Measurements from ENCODE around the gene PDCL2. TPM values are rescaled to one million over a fixed set of nuclear protein-coding genes. Genes with fewer than 3 reads are reported as not detected.

The PDCL2 gene
- total and polyA plus RNA-seq, 10 of the 15 experiments (the other 5 are each of a cell fraction or from before 2014, with no cell fraction given), result not detected

DNA sequence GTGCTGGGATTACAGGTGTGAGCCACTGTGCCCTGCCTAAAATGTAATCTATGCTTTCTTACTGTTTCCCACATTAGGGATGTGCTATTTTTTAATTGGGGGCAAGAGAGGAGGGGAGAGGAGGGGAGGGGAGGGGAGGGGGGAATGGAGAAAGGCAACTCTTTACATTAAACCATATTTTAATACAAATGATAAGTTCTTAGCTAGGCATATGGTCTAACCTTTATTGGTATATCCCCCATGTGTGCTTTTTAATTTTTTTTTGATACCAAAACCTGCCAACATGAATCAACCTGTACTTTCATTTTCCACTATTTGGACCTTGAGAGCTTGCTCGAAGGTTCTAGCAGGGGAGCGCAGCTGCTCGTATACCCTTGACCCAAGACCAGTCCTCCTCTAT lies 51.8 kb downstream of the PDCL2 start (continued):
- TF ChIP-seq, protein P1, sequence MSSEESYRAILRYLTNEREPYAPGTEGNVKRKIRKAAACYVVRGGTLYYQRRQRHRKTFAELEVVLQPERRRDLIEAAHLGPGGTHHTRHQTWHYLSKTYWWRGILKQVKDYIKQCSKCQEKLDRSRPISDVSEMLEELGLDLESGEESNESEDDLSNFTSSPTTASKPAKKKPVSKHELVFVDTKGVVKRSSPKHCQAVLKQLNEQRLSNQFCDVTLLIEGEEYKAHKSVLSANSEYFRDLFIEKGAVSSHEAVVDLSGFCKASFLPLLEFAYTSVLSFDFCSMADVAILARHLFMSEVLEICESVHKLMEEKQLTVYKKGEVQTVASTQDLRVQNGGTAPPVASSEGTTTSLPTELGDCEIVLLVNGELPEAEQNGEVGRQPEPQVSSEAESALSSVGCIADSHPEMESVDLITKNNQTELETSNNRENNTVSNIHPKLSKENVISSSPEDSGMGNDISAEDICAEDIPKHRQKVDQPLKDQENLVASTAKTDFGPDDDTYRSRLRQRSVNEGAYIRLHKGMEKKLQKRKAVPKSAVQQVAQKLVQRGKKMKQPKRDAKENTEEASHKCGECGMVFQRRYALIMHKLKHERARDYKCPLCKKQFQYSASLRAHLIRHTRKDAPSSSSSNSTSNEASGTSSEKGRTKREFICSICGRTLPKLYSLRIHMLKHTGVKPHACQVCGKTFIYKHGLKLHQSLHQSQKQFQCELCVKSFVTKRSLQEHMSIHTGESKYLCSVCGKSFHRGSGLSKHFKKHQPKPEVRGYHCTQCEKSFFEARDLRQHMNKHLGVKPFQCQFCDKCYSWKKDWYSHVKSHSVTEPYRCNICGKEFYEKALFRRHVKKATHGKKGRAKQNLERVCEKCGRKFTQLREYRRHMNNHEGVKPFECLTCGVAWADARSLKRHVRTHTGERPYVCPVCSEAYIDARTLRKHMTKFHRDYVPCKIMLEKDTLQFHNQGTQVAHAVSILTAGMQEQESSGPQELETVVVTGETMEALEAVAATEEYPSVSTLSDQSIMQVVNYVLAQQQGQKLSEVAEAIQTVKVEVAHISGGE (CRISPR knock-in tag; IDR thresholded peaks at IDR 0.05), result no peak

DNA sequence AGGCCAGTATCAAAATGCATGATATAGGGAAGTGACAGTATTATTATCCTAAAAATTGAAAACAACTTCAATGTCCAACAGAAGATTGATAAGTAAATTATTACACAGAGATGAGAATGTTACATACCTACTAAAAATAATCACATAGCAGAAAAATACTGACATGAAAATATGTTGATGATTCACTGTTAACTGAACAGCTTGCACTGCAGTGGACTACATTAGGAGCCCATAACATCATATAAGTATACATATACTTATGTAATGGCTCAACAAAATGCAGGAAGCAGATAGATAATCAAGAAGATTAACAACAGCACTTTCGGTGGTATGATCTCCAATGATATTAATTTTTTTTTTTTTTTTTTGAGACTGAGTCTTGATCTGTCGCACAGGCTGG lies 52.4 kb downstream of the PDCL2 start:
- ChIA-PET CTCF (interaction anchor here (0.5 to 1.4 kb wide), 3 partner anchors 15 to 48 kb away, joined by 3 to 4 read pairs (median 3); no protein-coding TSS in a partner anchor), SMC1A (ENCODE audit: uncharacterized antibody, unreplicated experiment) (interaction anchor here (0.7 kb wide), 1 partner anchor 264 kb away, joined by 4 read pairs; no protein-coding TSS in a partner anchor), RAD21 (ENCODE audit: unreplicated experiment) (no interaction called here), POLR2A (no interaction called here)
- H3K27me3 ChIP-seq (replicated peaks in 1 of 2; ENCODE audit: control insufficient read depth in 2 of 2, insufficient read depth in 2 of 2, low read length in 1 of 2), result no peaks in the 10 kb centered on the region
- no peaks in the 10 kb centered on the region for H3K36me3 ChIP-seq (ENCODE audit: control insufficient read depth in 2 of 2, insufficient read depth in 2 of 2, low read length in 1 of 2)
- TF ChIP-seq, protein P2, sequence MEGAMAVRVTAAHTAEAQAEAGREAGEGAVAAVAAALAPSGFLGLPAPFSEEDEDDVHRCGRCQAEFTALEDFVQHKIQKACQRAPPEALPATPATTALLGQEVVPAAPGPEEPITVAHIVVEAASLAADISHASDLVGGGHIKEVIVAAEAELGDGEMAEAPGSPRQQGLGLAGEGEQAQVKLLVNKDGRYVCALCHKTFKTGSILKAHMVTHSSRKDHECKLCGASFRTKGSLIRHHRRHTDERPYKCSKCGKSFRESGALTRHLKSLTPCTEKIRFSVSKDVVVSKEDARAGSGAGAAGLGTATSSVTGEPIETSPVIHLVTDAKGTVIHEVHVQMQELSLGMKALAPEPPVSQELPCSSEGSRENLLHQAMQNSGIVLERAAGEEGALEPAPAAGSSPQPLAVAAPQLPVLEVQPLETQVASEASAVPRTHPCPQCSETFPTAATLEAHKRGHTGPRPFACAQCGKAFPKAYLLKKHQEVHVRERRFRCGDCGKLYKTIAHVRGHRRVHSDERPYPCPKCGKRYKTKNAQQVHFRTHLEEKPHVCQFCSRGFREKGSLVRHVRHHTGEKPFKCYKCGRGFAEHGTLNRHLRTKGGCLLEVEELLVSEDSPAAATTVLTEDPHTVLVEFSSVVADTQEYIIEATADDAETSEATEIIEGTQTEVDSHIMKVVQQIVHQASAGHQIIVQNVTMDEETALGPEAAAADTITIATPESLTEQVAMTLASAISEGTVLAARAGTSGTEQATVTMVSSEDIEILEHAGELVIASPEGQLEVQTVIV (IDR thresholded peaks at IDR 0.05; ENCODE audit: borderline replicate concordance, partially characterized antibody), result no peak
- TF ChIP-seq CBFB (IDR thresholded peaks at IDR 0.05; ENCODE audit: low read depth) (no peak), KAT2A (conservative IDR thresholded peaks at IDR 0.05; ENCODE audit: control insufficient read depth, low read depth, low read length) (no peak), ZNF24 (IDR thresholded peaks at IDR 0.05) (no peak), YY1 (IDR thresholded peaks at IDR 0.05; ENCODE audit: low read depth, low read length) (no peak), SIN3A (IDR thresholded peaks at IDR 0.05; ENCODE audit: low read depth, low read length) (no peak), SREBF2 (IDR thresholded peaks at IDR 0.05; ENCODE audit: low read length) (no peak), NFYB (IDR thresholded peaks at IDR 0.05; ENCODE audit: insufficient read depth, low read depth, low read length) (no peak), FOXK2 (IDR thresholded peaks at IDR 0.05) (no peak)
- no peak overlapping the region for H3K4me3 ChIP-seq
- ATAC-seq (no peak), DNase-seq (ENCODE audit: low read depth, low spot score) (no peak), FAIRE-seq (no peak)
- H3K4me2 ChIP-seq (ENCODE audit: control insufficient read depth, insufficient read depth), result no peak overlapping the region
- no peaks in the 10 kb centered on the region; the same call in 2 of the 3 replicates for H3K9me3 ChIP-seq (replicated peaks; ENCODE audit: control insufficient read depth, insufficient read depth, low read length)
- no peaks in the 10 kb centered on the region for H4K20me1 ChIP-seq (ENCODE audit: control insufficient read depth, insufficient read depth)
- H3K79me2 ChIP-seq (ENCODE audit: control insufficient read depth, insufficient read depth, low read length), result peaks cover 27% of the 10 kb centered on the region
- no peak overlapping the region for H3K9ac ChIP-seq (ENCODE audit: control insufficient read depth, insufficient read depth, low read length)
- intact Hi-C loops (cut with micrococcal nuclease; ENCODE audit: unreplicated experiment) (loop anchor here (10.0 kb wide), 1 partner anchor 895 kb away; the partner anchor contains the start of genes PAICS and PPAT), in situ Hi-C loops (cut with MboI) (no loop called here)
- no TSS peak for BruUV-seq (replicated peaks)
- no peak overlapping the region for H2AFZ ChIP-seq (ENCODE audit: control insufficient read depth, low read depth, low read length)
- H3K4me1 ChIP-seq (ENCODE audit: control insufficient read depth, insufficient read depth, low read length), result no peaks in the 10 kb centered on the region
- H3K27ac ChIP-seq (ENCODE audit: control insufficient read depth, insufficient read depth), result no peak overlapping the region
- WGBS (ENCODE audit: insufficient coverage, insufficient replicate concordance, low lambda C conversion rate, missing lambda C conversion rate), result 100% methylated on average over 1 of the region's 2 CpGs
